Body of pancreas (tissue), 4 donors: Measurements from ENCODE around the gene ANKRD22.

Experiments
- POLR2A ChIP-seq, 3 donors: fragments of 450-650 bp; IDR thresholded peaks; one replicate each; pipeline ENCODE4 v1.6.1; 2016; ENCODE audit warnings: antibody characterized with exemption in 3 of 3, mild to moderate bottlenecking in 2 of 3
- TF ChIP-seq, protein P1 (sequence below), 7 experiments: fragments of 450-650 bp in 4 of 7; fragments of 200-600 bp in 3 of 7; sonication (generic) in 3 of 7; IDR thresholded peaks; one replicate each; pipeline ENCODE4 v1.5.1; 2016 to 2019; ENCODE audit warnings: antibody characterized with exemption in 7 of 7

DNA sequence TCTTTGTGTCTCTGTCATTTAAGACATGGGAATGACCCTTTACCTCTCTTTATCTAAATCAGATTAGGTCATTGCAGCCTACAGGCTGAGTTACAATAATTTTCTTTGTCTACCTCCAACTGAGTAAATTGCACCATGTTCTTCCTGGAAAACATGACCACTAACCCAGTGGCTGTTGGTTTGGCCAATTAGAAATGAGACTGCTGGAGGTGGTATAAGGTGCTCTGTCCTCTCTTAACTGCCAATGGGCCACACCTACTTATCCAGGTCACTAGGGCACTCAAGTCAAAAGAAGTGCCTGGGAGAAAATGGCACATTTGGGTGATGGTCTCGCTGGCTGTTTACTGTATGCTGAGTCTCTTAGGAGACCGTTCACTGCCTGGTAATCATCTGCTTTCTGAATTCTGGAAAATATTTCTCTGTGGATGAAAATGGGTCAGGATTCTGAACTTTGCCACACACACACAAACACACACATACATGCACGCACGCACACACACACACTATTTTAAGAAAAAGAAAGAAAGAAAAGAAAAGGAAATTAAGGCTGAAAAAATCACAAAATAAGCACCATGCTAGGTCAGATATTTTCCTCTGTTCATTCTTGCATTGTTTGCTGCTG is 44.8 kb upstream of the ANKRD22 start:
- TF ChIP-seq, protein P1, sequence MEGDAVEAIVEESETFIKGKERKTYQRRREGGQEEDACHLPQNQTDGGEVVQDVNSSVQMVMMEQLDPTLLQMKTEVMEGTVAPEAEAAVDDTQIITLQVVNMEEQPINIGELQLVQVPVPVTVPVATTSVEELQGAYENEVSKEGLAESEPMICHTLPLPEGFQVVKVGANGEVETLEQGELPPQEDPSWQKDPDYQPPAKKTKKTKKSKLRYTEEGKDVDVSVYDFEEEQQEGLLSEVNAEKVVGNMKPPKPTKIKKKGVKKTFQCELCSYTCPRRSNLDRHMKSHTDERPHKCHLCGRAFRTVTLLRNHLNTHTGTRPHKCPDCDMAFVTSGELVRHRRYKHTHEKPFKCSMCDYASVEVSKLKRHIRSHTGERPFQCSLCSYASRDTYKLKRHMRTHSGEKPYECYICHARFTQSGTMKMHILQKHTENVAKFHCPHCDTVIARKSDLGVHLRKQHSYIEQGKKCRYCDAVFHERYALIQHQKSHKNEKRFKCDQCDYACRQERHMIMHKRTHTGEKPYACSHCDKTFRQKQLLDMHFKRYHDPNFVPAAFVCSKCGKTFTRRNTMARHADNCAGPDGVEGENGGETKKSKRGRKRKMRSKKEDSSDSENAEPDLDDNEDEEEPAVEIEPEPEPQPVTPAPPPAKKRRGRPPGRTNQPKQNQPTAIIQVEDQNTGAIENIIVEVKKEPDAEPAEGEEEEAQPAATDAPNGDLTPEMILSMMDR (IDR thresholded peaks at IDR 0.05), result no peak
- no peak for TF ChIP-seq POLR2A (IDR thresholded peaks at IDR 0.05)
